Esophagus squamous epithelium (tissue), 5 donors: ENCODE data around the gene ADGRL2. TPM values are rescaled to one million over a fixed set of nuclear protein-coding genes. Genes with fewer than 3 reads are reported as not detected.

Experiments used
- DNase-seq: peaks from one replicate; lab custom pipeline; 2025; lab: John Stamatoyannopoulos, UW
- H3K27ac ChIP-seq, 4 donors: fragments of 200-600 bp; sonication (generic); one replicate each; pipeline ENCODE4 v1.5.1; 2016 to 2019; ENCODE audit warnings: mild to moderate bottlenecking in 1 of 4
- H3K27me3 ChIP-seq, 4 donors: fragments of 200-600 bp; sonication (generic); 1 replicate in 3 of 4; 2 replicates in 1 of 4; pipeline versions ENCODE4 v1.5.1 to v1.6.0; 2017 to 2021; ENCODE audit warnings: antibody characterized with exemption in 1 of 4
- H3K36me3 ChIP-seq, 3 donors: fragments of 200-600 bp; sonication (generic); one replicate each; pipeline ENCODE4 v1.5.1; 2016 to 2019
- H3K4me1 ChIP-seq, 3 donors: fragments of 200-600 bp; sonication (generic); one replicate each; pipeline ENCODE4 v1.5.1; 2017 to 2019
- H3K4me3 ChIP-seq, 4 donors: fragments of 200-600 bp; sonication (generic); 1 replicate in 3 of 4; 2 replicates in 1 of 4; pipeline ENCODE4 v1.5.1; 2016 to 2019; ENCODE audit warnings: mild to moderate bottlenecking in 2 of 4, moderate library complexity in 1 of 4
- H3K9me3 ChIP-seq, 3 donors: fragments of 200-600 bp; sonication (generic); one replicate each; pipeline ENCODE4 v1.5.1; 2016 to 2019
- POLR2A ChIP-seq, 4 donors: fragments of 450-650 bp; IDR thresholded peaks; one replicate each; pipeline ENCODE4 v1.6.1; 2017; ENCODE audit warnings: antibody characterized with exemption in 4 of 4, mild to moderate bottlenecking in 4 of 4, moderate library complexity in 3 of 4
- WGBS, 2 donors: methylation state at CpG; one replicate each; pipeline ENCODE4 v1.1.5; 2018; 5-methylcytosine and 5-hydroxymethylcytosine counted together
- intact Hi-C: fragments of 100-400 bp; cut with DNase I; formaldehyde crosslinking; loops from one replicate; pipeline ENCODE4 v1.15.0; 2022
- total RNA-seq, 4 donors: library from RNA; depleted of rRNA; stranded (reverse); fragments of >200 nt; gene quantifications; one replicate each; pipeline ENCODE4 v1.1.0, GENCODE V29; 2016
- TF ChIP-seq, protein P1 (sequence below), 6 experiments: fragments of 450-650 bp in 4 of 6; fragments of 200-600 bp in 2 of 6; sonication (generic) in 2 of 6; IDR thresholded peaks; one replicate each; pipeline ENCODE4 v1.5.1; 2016 to 2019; ENCODE audit warnings: antibody characterized with exemption in 6 of 6, mild to moderate bottlenecking in 4 of 6, moderate library complexity in 4 of 6
- donor health status: DM: yes; HTN: yes; CAD: no.

ADGRL2 gene
- total RNA-seq, 4 donors from 2014 or later: 37.2 to 63.7 (median 59.7) TPM

DNA sequence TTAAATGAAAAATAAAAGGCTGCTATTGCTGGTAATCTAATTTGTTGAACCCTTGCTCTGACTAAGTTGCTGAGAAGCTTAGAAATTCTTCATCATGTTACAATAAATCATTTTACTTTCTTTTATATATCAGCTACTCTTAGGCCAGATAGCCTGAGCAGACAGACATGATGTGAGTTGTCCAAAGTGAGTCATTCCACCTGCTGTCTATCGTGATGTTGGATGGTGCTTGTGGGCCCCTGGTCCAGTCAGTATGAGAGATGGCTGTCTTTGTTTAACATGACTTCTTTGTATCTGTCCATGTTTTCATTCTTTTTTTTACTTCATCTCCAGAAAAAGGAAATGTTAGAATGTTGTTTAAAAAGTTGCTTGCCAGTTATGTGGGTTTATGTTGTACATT lies 188.8 kb downstream of the ADGRL2 start:
- no peak for TF ChIP-seq POLR2A (IDR thresholded peaks at IDR 0.05)
- TF ChIP-seq, protein P1, sequence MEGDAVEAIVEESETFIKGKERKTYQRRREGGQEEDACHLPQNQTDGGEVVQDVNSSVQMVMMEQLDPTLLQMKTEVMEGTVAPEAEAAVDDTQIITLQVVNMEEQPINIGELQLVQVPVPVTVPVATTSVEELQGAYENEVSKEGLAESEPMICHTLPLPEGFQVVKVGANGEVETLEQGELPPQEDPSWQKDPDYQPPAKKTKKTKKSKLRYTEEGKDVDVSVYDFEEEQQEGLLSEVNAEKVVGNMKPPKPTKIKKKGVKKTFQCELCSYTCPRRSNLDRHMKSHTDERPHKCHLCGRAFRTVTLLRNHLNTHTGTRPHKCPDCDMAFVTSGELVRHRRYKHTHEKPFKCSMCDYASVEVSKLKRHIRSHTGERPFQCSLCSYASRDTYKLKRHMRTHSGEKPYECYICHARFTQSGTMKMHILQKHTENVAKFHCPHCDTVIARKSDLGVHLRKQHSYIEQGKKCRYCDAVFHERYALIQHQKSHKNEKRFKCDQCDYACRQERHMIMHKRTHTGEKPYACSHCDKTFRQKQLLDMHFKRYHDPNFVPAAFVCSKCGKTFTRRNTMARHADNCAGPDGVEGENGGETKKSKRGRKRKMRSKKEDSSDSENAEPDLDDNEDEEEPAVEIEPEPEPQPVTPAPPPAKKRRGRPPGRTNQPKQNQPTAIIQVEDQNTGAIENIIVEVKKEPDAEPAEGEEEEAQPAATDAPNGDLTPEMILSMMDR (IDR thresholded peaks at IDR 0.05): no peak
- Histone ChIP-seq H3K4me1 (no peaks in the 10 kb centered on the region), H3K27me3 (no peaks in the 10 kb centered on the region), H3K36me3 (peaks cover 0 to 55% (median 5%) of the 10 kb centered on the region in 3 donors), H3K4me3 (no peak overlapping the region), H3K27ac (no peak overlapping the region), H3K9me3 (no peaks in the 10 kb centered on the region)
- DNase-seq: no peak
- intact Hi-C loops: no loop called here
- 35 to 50% methylated on average over 1 of the region's 1 CpG for WGBS, 2 donors

DNA sequence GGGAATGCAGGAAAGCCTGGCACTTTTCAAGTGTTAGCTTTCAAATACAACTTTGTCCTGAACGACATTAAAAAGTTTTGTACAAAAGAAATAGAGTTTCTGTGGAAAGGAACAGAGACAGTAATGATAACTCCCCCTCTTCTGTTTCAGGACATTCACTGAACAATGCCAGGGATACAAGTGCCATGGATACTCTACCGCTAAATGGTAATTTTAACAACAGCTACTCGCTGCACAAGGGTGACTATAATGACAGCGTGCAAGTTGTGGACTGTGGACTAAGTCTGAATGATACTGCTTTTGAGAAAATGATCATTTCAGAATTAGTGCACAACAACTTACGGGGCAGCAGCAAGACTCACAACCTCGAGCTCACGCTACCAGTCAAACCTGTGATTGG lies 189.5 kb downstream of the ADGRL2 start:
- H3K36me3 ChIP-seq: peaks cover 0 to 48% (median 5%) of the 10 kb centered on the region in 3 donors
- no peak overlapping the region for H3K27ac ChIP-seq
- intact Hi-C loops: no loop called here
- no peak for DNase-seq
- no peak overlapping the region for H3K4me3 ChIP-seq
- no peaks in the 10 kb centered on the region for H3K9me3 ChIP-seq
- no peak for TF ChIP-seq POLR2A (IDR thresholded peaks at IDR 0.05)
- TF ChIP-seq, protein P1 (IDR thresholded peaks at IDR 0.05): no peak
- no peaks in the 10 kb centered on the region for H3K4me1 ChIP-seq
- no peaks in the 10 kb centered on the region for H3K27me3 ChIP-seq
- 85 to 91% methylated on average over 7 of the region's 7 CpGs for WGBS, 2 donors

DNA sequence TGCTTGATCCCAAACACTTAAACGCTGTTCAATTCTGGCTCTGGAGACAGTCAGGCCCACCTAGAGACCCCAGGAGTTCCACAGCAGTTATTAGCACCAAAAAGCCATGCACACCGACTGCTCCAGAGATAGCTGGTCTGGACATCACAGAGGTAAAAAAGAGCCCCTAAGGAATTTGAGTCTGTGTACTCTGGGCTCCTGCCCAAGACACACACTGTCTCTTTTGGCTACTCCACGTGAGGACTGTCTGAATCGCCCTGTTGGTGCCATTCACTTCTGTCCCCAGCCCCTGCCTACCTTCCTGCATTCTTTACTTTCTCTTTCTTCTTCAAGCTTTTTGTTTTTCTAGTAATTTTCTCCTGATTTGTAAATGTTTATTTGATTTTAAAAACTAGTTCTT lies 197.4 kb downstream of the ADGRL2 start:
- H3K36me3 ChIP-seq: no peaks in the 10 kb centered on the region
- 13 to 25% methylated on average over 4 of the region's 4 CpGs for WGBS, 2 donors
- H3K27ac ChIP-seq: no peak overlapping the region
- no peaks in the 10 kb centered on the region for H3K27me3 ChIP-seq
- no peak overlapping the region for H3K4me3 ChIP-seq
- no peaks in the 10 kb centered on the region for H3K9me3 ChIP-seq
- H3K4me1 ChIP-seq: peaks cover 0 to 11% (median 0%) of the 10 kb centered on the region in 3 donors
- intact Hi-C loops: no loop called here
- DNase-seq: no peak
- TF ChIP-seq, protein P1 (IDR thresholded peaks at IDR 0.05): no peak
- TF ChIP-seq POLR2A (IDR thresholded peaks at IDR 0.05): no peak

DNA sequence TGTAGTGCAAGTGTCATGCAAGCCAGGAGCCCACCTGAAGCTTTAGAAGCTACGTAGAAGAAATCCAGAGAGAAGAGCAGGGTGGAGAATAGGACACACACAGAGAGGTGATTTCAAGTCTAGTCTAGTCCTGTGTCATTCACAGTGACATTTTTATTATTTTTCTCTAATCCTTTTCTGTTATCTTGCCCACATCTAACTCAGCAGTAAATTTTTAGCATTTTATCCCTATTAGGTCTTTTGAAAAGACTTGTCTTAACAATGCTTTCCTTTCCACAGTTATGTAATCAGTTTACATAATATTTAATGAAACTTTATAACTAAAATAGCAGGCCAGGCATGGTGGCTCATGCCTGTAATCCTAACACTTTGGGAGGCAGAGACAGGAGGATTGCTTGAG lies 198.6 kb downstream of the ADGRL2 start:
- Histone ChIP-seq H3K36me3 (no peaks in the 10 kb centered on the region), H3K4me3 (no peak overlapping the region), H3K4me1 (peaks cover 0 to 11% (median 0%) of the 10 kb centered on the region in 3 donors), H3K27ac (no peak overlapping the region), H3K9me3 (no peaks in the 10 kb centered on the region), H3K27me3 (no peaks in the 10 kb centered on the region)
- no peak for TF ChIP-seq POLR2A (IDR thresholded peaks at IDR 0.05)
- TF ChIP-seq, protein P1 (IDR thresholded peaks at IDR 0.05): no peak
- intact Hi-C loops: no loop called here
- WGBS, 2 donors: 21 to 56% methylated on average over 1 of the region's 1 CpG
- DNase-seq: no peak

DNA sequence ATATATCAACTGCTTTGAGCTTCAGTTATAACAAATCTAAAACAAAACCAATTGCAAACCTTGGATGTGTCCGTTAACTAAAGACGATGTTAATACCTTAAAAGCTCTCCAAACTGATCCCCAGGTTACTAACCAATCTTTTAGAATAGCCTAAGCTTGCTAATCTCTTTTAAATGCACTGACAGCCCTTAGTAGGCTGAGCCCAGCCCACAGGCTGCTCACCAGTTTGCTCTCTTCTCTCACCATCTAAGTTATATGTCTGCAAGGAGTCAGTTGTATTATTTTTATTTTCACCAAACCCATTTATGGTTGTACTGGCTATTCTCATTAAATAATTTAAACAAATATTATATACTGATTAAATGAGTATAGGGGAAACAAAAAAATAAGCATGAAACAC lies 199.5 kb downstream of the ADGRL2 start:
- intact Hi-C loops: no loop called here
- Histone ChIP-seq H3K36me3 (no peaks in the 10 kb centered on the region), H3K4me1 (peaks cover 0 to 11% (median 0%) of the 10 kb centered on the region in 3 donors), H3K27ac (no peak overlapping the region), H3K27me3 (no peaks in the 10 kb centered on the region), H3K9me3 (no peaks in the 10 kb centered on the region), H3K4me3 (no peak overlapping the region)
- no peak for TF ChIP-seq POLR2A (IDR thresholded peaks at IDR 0.05)
- TF ChIP-seq, protein P1 (IDR thresholded peaks at IDR 0.05): no peak
- DNase-seq: no peak
- 75 to 88% methylated on average over 2 of the region's 2 CpGs for WGBS, 2 donors
